Measurements from ENCODE around the gene TBPL1. TPM values are rescaled to one million over a fixed set of nuclear protein-coding genes. Genes with fewer than 3 reads are reported as not detected.

The TBPL1 gene
- total and polyA plus RNA-seq, 9 of the 15 experiments (the other 6 are each of a cell fraction or from before 2014, with no cell fraction given), result 78.1 to 152 (median 107) TPM

- TF ChIP-seq CEBPZ (IDR thresholded peaks at IDR 0.05; ENCODE audit: borderline replicate concordance, low read depth, low read length) (no peak), CHCHD3 (CRISPR knock-in tag; IDR thresholded peaks at IDR 0.05) (no peak), DLX4 (CRISPR knock-in tag; IDR thresholded peaks at IDR 0.05) (no peak), ZNF282 (CRISPR knock-in tag; IDR thresholded peaks at IDR 0.05) (no peak), TCF15 (CRISPR knock-in tag; IDR thresholded peaks at IDR 0.05) (no peak), ZNF12 (CRISPR knock-in tag; IDR thresholded peaks at IDR 0.05) (no peak), ARID3B (CRISPR knock-in tag; IDR thresholded peaks at IDR 0.05; ENCODE audit: borderline replicate concordance) (no peak), RBM39 (optimal IDR thresholded peaks at IDR 0.05; ENCODE audit: low read depth, low read length) (no peak), MTA1 (IDR thresholded peaks at IDR 0.05; ENCODE audit: borderline replicate concordance) (0 out of 2 replicates have a peak, but pooled peaks have one; percentile 54), TCF3 (CRISPR knock-in tag; IDR thresholded peaks at IDR 0.05) (peak; percentile 97), KDM1A (IDR thresholded peaks at IDR 0.05) (peak; percentile 57 to 72; a peak in 3 of 4 replicates), TFAM (CRISPR knock-in tag; conservative IDR thresholded peaks at IDR 0.05) (no peak), ZNF75A (CRISPR knock-in tag; IDR thresholded peaks at IDR 0.05) (no peak), SP2 (IDR thresholded peaks at IDR 0.05; ENCODE audit: extremely low read depth, low read depth, low read length, poor library complexity, severe bottlenecking) (no peak), TCFL5 (CRISPR knock-in tag; conservative IDR thresholded peaks at IDR 0.05) (no peak), SMARCA5 (IDR thresholded peaks at IDR 0.05) (no peak), FOXP4 (CRISPR knock-in tag; IDR thresholded peaks at IDR 0.05; ENCODE audit: borderline replicate concordance) (no peak), MCM3 (IDR thresholded peaks at IDR 0.05) (no peak), NELFE (IDR thresholded peaks at IDR 0.05; ENCODE audit: insufficient read depth, insufficient read length) (no peak), HNRNPL (IDR thresholded peaks at IDR 0.05; ENCODE audit: low read depth, low read length) (no peak), OTX1 (CRISPR knock-in tag; IDR thresholded peaks at IDR 0.05) (no peak)
Observed at GRCh38 chr6:133957780-133958242, 4.8 kb downstream of the TBPL1 start (continued).

Measured in K562 (cell line).